ENCODE results near the gene POU2F3.

Gene POU2F3

GRCh38 chr11:120324932-120325810, 85.2 kb downstream of the POU2F3 start, which contains the start of gene TLCD5:
Gene TLCD5, plus strand, starts transcription at chr11:120325299. Its CDS starts 2,143 bp downstream, at chr11:120327442.
- ATAC-seq (peak; percentile 68), DNase-seq (peak; percentile 61)

GRCh38 chr11:120326228-120326627, 86.3 kb downstream of the POU2F3 start:
- ATAC-seq (no peak), DNase-seq (no peak)

- DNase-seq (no peak), ATAC-seq (no peak)
Measured at GRCh38 chr11:120326845-120327281, 86.9 kb downstream of the POU2F3 start.

- no peak for ATAC-seq
- no peak for DNase-seq
Measured at GRCh38 chr11:120327311-120327710, 87.4 kb downstream of the POU2F3 start.

- ATAC-seq (no peak), DNase-seq (no peak)
Measured at GRCh38 chr11:120329556-120329955, 89.6 kb downstream of the POU2F3 start.

GRCh38 chr11:120330045-120330444, 90.1 kb downstream of the POU2F3 start:
- no peak for ATAC-seq
- DNase-seq: no peak

- ATAC-seq: no peak
Measured at GRCh38 chr11:120331301-120331996, 91.5 kb downstream of the POU2F3 start.

GRCh38 chr11:120332822-120333716, 93.1 kb downstream of the POU2F3 start:
- ATAC-seq: no peak
- DNase-seq: no peak

More at GRCh38 chr11:120331301-120331996, 91.5 kb downstream of the POU2F3 start:
- DNase-seq: no peak

- no peak for DNase-seq
- no peak for ATAC-seq
Measured at GRCh38 chr11:120333801-120334200, 93.9 kb downstream of the POU2F3 start.

- no peak for ATAC-seq
- no peak for DNase-seq
Measured at GRCh38 chr11:120334332-120334731, 94.4 kb downstream of the POU2F3 start.

GRCh38 chr11:120334894-120335462, 95.0 kb downstream of the POU2F3 start:
- peak; percentile 68 for DNase-seq
- ATAC-seq: no peak

GRCh38 chr11:120335556-120335907, 95.6 kb downstream of the POU2F3 start:
- DNase-seq (no peak), ATAC-seq (peak; percentile 17)

GRCh38 chr11:120335908-120336640, 96.1 kb downstream of the POU2F3 start, which contains the start of gene ARHGEF12:
Gene ARHGEF12, plus strand, starts transcription at chr11:120336413. Its CDS starts 831 bp downstream, at chr11:120337244.
- peak; percentile 81 for ATAC-seq
- DNase-seq: peak; percentile 89

- DNase-seq (peak; percentile 54), ATAC-seq (peak; percentile 10)
Measured at GRCh38 chr11:120336641-120337354, 96.9 kb downstream of the POU2F3 start.

- no peak for DNase-seq
- ATAC-seq: no peak
Measured at GRCh38 chr11:120337355-120338106, 97.6 kb downstream of the POU2F3 start.

- no peak for DNase-seq
- ATAC-seq: no peak
Measured at GRCh38 chr11:120338107-120338933, 98.4 kb downstream of the POU2F3 start.

- no peak for DNase-seq
Measured at GRCh38 chr11:120339394-120339890, 99.5 kb downstream of the POU2F3 start.

GRCh38 chr11:120340529-120340928, 100.6 kb downstream of the POU2F3 start:
- ATAC-seq (no peak), DNase-seq (no peak)

More at GRCh38 chr11:120339394-120339890, 99.5 kb downstream of the POU2F3 start:
- no peak for ATAC-seq

Measured in stimulated activated naive CD8-positive, alpha-beta T cell treated with anti-CD3 and anti-CD28 coated beads, Interleukin-15, Interleukin-2, amounts not matched to agents 100 U/mL and 50 U/mL, for 24 hours (primary cell).